ENCODE results near the gene PRMT1. TPM values are rescaled to one million over a fixed set of nuclear protein-coding genes. Genes with fewer than 3 reads are reported as not detected.
A peak's percentile ranks its signal among the peaks of the same experiment; 100 is the strongest.
"Not testable (repeated sequence)": the region's sequence is repeated elsewhere in the genome, so short reads cannot be mapped to it uniquely, and the experiment has no call there.

PRMT1 gene
- total RNA-seq: 99.0 TPM

- peak; percentile 10 for ATAC-seq
Measured at GRCh38 chr19:49677231-49677900, at the start of gene PRMT1. Gene PRMT1, plus strand, starts transcription at chr19:49677271. Its CDS starts 10 bp downstream, at chr19:49677281.

DNA sequence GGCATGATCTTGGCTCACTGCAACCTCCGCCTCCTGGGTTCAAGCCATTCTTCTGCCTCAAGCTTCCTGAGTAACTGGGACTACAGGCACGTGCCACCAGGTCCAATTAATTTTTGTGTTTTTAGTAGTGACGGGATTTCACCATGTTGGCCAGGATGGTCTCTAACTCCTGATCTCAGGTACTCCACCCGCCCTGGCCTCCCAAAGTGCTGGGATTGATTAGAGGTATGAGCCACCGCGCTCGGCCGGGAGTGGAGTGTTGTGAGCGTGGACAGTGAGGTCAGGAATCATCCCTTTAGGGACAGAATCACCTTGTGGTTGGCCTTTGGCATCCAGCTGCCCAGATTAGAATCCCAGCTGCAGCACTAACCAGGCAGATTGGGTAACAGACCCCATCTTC, 47.4 kb upstream of the PRMT1 start:
- ATAC-seq: no peak

DNA sequence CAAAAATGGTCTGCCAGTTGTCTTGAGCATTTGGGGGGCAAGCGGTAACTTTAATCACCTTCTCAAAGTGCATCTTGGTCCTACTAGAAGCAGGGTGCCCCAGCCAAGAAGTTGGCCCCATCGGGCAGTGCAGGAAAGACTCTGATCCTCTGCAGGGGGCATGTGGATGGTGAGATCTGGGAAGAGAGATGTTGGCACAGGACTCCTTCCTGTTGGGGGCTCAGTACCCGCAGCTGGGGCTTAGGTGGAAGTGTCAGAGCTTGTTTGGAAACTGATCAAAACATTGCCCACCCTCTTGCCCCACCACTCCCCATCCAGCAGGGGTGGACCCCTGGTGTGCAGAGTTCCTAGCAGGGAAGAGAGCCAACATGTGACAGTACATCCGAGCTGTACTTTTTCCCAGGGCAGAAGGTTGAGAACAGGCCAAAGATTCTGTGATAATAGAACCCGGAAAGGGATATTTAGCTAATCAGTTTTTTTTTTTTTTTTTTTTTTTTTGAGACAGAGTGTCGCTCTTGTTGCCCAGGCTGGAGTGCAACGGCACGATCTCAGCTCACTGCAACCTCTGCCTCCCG, 46.0 kb upstream of the PRMT1 start:
- peak; percentile 16 for ATAC-seq

- ATAC-seq: no peak
Measured at GRCh38 chr19:49631610-49632192, 45.4 kb upstream of the PRMT1 start.

DNA sequence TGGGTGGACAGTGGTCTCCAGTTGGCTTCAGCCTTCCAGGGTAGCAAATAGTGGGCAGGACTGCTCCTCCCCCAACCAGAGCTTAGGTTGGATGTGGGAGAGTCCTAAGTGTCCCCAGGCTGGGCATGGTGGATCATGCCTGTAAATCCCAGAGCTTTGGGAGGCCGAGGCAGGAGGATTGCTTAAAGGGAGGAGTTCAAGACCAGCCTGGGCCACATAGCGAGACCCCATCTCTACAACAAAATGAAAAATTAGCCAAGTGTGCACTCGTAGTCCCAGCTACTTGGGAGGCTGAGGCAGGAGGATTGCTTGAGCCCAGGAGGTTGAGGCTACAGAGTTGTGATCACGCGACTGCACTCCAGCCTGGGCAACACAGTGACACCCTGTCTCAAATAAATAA, 44.5 kb upstream of the PRMT1 start:
- ATAC-seq: no peak

DNA sequence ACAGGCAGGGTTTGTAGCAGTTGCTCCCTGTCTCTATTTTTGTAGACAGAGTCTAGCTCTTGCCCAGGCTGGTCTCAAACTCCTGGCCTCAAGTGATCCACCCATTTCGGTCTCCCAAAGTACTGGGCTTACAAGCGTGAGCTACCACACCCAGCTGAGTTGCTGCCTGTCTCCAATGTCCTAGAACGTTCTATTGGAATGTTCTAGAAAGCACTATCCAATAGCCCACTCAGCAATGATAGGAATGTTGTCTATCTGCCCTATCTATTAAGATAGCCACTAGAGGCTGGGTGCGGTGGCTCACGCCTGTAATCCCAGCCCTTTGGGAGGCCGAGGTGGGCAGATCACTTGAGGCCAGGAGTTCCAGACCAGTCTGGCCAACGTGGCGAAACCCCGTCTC, 43.8 kb upstream of the PRMT1 start:
- ATAC-seq: not testable (repeated sequence)

- ATAC-seq: no peak
Measured at GRCh38 chr19:49635530-49636232, 41.4 kb upstream of the PRMT1 start.

DNA sequence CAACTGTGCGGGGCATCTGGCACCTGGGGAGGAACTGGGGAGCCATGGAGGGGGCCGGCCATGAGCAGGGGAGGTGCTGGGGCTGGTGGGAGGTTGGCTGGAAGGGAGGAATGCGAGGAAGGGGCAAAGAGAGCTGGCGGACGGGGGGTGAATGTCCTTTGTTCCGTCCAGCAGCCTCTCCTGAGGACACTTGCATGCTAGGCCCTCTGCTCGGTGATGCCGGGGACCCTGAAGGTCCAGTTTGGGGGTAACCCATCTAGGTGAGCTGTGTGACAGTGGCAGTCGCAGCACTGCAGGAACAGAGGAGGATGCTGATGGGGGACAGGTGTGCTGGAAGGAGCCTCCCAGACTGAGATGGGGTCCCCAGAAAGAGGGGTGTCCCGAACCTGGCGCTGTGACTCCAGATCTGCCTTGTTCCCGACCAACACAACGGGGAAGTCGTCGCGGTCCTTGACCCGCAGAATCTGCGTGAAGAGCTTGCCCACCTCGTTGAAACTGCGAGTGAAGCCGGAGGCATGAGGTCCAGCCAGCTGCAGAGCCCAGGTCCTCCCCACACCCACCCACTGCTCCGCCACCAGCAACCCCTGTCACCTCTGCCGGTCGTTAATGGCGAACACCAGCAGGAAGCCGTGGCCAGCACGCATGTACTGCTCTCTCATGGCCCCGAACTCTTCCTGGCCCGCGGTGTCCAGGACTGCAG, 40.7 kb upstream of the PRMT1 start:
- no peak for ATAC-seq

GRCh38 chr19:49637821-49638738, 39.0 kb upstream of the PRMT1 start:
- peak; percentile 3 for ATAC-seq

GRCh38 chr19:49639401-49640112, 37.5 kb upstream of the PRMT1 start:
- ATAC-seq: no peak

DNA sequence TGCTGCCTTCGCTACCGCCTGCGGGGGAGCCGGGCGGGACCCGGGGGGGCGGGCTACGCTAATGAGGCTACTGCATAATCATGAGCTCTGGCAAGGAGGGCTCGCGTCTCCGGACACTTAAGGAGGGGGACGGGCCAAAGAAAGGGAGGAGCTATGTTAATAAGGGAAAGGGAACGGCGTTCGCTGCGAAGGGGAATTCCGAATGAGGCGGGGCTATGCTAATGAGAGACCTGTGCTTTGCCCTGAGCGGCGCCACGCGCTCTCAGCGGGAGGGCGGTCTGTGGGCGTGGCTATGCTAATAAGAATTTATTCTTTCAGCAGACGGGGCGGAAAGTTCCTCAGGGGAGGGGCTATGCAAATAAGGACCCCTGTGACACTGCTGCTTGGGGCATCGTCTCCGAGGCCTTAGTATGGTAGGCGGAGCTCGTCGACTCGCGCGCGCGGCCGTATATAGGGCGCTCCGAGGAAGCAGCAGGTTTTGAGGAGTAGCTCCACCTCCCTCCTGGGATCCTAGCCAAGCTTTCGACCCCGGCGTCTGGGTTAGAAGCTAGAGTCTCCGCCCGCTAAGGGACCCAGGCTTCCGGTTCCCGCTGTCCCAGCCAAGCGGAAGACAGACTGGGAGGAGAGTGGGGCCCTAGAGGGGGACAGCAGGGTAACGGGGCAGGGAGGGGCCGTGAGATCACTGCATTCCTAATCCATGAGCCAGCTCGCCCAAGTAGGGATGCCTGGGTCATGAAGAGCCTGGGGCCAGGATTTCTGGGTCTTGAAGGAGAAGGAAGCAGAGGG, 36.8 kb upstream of the PRMT1 start, which contains the start of gene RRAS:
TSS of gene RRAS (minus strand) at position 31 of the 786 bp plus-strand sequence. CDS start 45 bp downstream, outside the sequence.
- peak; percentile 74 for ATAC-seq

DNA sequence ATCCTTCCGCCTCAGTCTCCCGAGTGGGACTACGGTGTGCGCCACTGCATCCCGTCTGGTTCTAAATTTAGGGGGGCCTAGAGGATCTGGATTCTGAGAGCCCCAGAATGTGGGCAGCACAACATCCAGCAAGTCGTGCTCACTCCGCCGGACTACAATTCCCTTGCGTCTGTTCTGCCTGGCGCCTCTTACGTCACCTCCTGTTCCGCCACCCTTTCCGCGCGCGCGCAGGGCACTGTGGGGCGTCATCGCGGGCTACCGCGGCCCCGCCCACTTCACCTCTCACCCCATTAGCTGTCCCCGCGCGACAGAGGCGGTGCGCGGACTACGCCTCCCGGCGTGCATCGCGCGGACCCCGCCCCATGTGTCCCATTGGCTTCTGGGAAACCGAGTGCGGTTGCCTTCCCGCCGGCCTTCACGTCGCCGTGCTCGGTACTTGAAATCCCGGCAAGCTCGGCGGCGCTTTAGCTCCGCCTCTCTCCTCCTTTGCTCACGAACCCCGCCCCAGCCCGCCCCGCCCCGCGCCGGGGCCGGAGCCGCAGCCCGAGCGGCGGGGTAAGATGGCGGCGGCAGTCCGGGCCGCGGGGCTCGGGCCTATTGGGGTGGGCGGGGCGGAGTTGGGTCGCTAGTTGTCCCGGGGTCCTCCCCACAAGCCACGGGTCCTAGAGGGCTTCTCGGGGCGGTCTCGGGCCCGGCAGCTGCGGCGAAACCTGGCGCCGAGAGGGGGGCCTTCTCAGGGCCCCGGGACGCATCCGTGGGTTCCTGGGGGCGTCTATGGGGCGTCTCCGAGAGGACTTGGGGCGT, 35.2 kb upstream of the PRMT1 start, which contains the start of gene SCAF1:
TSS of gene SCAF1 (plus strand) at position 522 of the 804 bp plus-strand sequence. CDS start 2,818 bp downstream, outside the sequence.
- peak; percentile 84 for ATAC-seq

DNA sequence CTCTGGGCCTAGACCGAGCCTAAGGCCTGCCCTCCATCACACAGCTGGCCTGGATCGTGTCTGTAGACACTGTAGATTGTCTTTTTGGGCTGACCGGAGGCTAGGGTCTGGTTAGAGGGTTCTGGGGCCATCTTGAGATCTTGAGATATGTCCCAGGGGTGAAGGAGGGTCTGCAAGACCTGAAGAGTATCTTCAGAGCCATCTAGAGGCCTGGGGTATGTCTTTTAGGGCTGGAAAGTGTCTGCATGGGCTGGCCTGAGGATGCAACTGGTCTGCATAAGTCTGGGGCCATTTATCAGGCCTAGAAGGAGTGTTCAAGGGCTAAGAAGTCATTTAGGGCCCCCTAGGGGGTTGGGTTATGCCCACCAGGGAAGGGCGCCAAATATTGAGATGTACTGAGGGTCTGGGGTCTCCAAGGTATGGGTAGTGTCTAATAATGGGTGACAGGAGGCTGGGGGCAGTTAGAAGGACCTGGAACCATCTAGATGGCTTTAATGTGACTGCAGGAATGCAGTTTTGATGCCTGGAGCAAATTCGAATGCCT, 34.5 kb upstream of the PRMT1 start:
- ATAC-seq: no peak

GRCh38 chr19:49643466-49643865, 33.6 kb upstream of the PRMT1 start:
- ATAC-seq: no peak

DNA sequence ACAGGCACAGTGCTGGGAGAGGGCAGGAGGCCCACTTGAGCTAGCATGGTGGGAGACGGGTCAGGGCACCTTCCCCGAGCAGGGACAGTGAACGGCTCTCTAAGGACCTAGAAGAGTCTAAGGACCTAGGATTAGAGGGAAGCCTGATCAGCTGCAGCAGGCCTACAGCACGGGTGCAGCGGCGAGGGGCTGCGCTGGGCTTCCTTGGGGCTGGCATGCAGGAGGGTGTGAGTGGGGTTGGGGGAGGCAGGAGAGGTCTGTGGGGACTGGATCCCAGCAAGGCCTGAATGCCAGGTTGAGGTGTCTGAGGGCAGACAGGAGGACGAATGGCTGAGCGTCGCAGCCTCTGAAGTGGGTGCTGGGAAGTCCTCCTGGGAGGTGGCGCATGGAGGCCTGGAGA, 31.5 kb upstream of the PRMT1 start:
- ATAC-seq: no peak

DNA sequence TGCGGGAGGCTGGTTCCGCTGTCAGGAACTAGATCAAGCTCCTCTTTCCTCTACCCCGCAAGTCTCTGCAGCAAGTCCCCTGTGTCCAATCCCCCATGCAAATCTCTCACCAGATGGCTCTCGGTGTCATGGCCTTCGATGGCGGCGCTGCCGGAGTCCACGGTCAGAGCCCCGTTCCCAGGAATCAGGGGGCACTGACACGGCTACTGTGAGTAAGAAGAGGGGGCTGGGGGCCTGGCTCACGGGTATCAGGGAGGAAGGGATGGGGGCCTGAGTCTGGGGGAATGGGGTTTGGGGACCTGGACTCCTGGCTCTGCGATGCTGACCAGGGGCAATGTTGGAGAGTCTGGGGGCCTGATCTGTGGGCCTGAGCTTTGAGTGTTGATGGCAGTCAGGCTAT, 31.1 kb upstream of the PRMT1 start:
- ATAC-seq: no peak

DNA sequence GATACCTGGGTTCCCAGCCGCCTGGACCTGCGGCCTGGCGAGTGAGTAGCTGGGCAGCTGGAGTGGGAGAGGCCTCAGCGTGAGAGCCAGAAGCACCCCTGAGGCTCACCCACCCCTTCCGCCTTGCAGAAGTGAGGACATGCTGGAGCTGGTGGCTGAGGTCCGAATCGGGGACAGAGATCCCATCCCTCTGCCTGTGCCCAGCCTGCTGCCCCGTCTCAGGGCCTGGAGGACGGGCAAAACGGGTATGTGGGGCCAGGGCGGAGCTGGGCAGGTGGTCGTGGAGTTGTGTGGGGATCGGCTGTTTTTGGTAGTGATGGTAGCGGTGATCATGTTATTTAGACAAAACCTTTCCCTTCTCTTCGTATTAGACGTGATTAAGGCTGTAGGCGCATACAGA, 30.5 kb upstream of the PRMT1 start:
- ATAC-seq: no peak

GRCh38 chr19:49651029-49651819, 25.8 kb upstream of the PRMT1 start:
- no peak for ATAC-seq

Measured in esophagus mucosa (tissue), 1 donor.